Neural progenitor cell (in vitro differentiated cells): ENCODE data around the gene ADGRD1. TPM values are rescaled to one million over a fixed set of nuclear protein-coding genes. Genes with fewer than 3 reads are reported as not detected.

ENCODE experiments used
- DNase-seq: peaks from one replicate; pipeline ENCODE4 v3.0.0-alpha.2; 2016; ENCODE audit warnings: low spot score
- H2AFZ ChIP-seq: fragments of 200-600 bp; sonication (generic); replicated peaks from 2 replicates; pipeline ENCODE4 v1.6.1; 2016; ENCODE audit warnings: antibody characterized with exemption
- H3F3A ChIP-seq: fragments of 200-600 bp; sonication (generic); 2 replicates; pipeline ENCODE4 v1.6.1; 2016; ENCODE audit warnings: antibody characterized with exemption, low read depth
- H3K27ac ChIP-seq: fragments of 200-600 bp; sonication (generic); 2 replicates; pipeline ENCODE4 v1.5.1; 2016; ENCODE audit warnings: mild to moderate bottlenecking
- H3K27me3 ChIP-seq: fragments of 200-600 bp; sonication (generic); 2 replicates; pipeline ENCODE4 v1.6.1; 2016; ENCODE audit warnings: mild to moderate bottlenecking, moderate library complexity
- H3K36me3 ChIP-seq: fragments of 200-600 bp; sonication (generic); 2 replicates; pipeline ENCODE4 v1.5.1; 2016
- H3K4me1 ChIP-seq: fragments of 200-600 bp; sonication (generic); 2 replicates; pipeline ENCODE4 v1.6.1; 2016; ENCODE audit warnings: mixed run types
- H3K4me2 ChIP-seq: fragments of 200-600 bp; sonication (generic); 2 replicates; pipeline ENCODE4 v1.6.1; 2016
- H3K4me3 ChIP-seq: fragments of 200-600 bp; sonication (generic); 2 replicates; pipeline ENCODE4 v1.5.1; 2016
- H3K79me2 ChIP-seq: fragments of 200-600 bp; sonication (generic); 2 replicates; pipeline ENCODE4 v1.6.1; 2016; ENCODE audit warnings: low read depth
- H3K9ac ChIP-seq: fragments of 200-600 bp; sonication (generic); 2 replicates; pipeline ENCODE4 v1.6.1; 2016
- H3K9me3 ChIP-seq: fragments of 200-600 bp; sonication (generic); 2 replicates; pipeline ENCODE4 v1.5.1; 2016; ENCODE audit warnings: low read depth
- H4K20me1 ChIP-seq: fragments of 200-600 bp; sonication (generic); 2 replicates; pipeline ENCODE4 v1.6.1; 2016; ENCODE audit warnings: low read depth
- H3K27ac Mint-ChIP-seq: 3 replicates; pipeline ENCODE4 v1.8.0; 2021; ENCODE audit warnings: mixed read lengths
- H3K27me3 Mint-ChIP-seq: 2 replicates; pipeline ENCODE4 v1.8.0; 2022; ENCODE audit warnings: low read depth, mild to moderate bottlenecking, inconsistent platforms, moderate library complexity, mixed read lengths; ENCODE audit not compliant: insufficient read depth
- H3K36me3 Mint-ChIP-seq: 3 replicates; pipeline ENCODE4 v1.8.0; 2021; ENCODE audit warnings: mixed read lengths
- H3K4me1 Mint-ChIP-seq: 3 replicates; pipeline ENCODE4 v1.8.0; 2021; ENCODE audit warnings: mixed read lengths
- H3K4me3 Mint-ChIP-seq: 3 replicates; pipeline ENCODE4 v1.8.0; 2021; ENCODE audit warnings: mild to moderate bottlenecking, moderate library complexity, mixed read lengths
- H3K9me3 Mint-ChIP-seq: 3 replicates; pipeline ENCODE4 v1.8.0; 2020; ENCODE audit warnings: mixed read lengths
- EZH2 ChIP-seq: fragments of 200-600 bp; sonication (generic); IDR thresholded peaks from 2 replicates; pipeline ENCODE4 v1.6.1; 2017; ENCODE audit warnings: antibody characterized with exemption, mild to moderate bottlenecking, moderate library complexity
- EZH2phosphoT487 ChIP-seq: fragments of 200-600 bp; sonication (generic); IDR thresholded peaks from 2 replicates; pipeline ENCODE4 v1.6.1; 2017; ENCODE audit warnings: antibody characterized with exemption
- total RNA-seq: library from RNA; depleted of rRNA; stranded (reverse); fragments of >200 nt; gene quantifications from 2 replicates; pipeline ENCODE4 v1.2.3, GENCODE V29; 2015; ENCODE audit warnings: low replicate concordance
- TF ChIP-seq, protein P1 (sequence below): fragments of 200-600 bp; sonication (generic); IDR thresholded peaks from 2 replicates; pipeline ENCODE4 v1.5.1; 2017; ENCODE audit warnings: antibody characterized with exemption, mild to moderate bottlenecking

Gene ADGRD1
- total RNA-seq, 1 donor from 2014 or later, result not detected

DNA sequence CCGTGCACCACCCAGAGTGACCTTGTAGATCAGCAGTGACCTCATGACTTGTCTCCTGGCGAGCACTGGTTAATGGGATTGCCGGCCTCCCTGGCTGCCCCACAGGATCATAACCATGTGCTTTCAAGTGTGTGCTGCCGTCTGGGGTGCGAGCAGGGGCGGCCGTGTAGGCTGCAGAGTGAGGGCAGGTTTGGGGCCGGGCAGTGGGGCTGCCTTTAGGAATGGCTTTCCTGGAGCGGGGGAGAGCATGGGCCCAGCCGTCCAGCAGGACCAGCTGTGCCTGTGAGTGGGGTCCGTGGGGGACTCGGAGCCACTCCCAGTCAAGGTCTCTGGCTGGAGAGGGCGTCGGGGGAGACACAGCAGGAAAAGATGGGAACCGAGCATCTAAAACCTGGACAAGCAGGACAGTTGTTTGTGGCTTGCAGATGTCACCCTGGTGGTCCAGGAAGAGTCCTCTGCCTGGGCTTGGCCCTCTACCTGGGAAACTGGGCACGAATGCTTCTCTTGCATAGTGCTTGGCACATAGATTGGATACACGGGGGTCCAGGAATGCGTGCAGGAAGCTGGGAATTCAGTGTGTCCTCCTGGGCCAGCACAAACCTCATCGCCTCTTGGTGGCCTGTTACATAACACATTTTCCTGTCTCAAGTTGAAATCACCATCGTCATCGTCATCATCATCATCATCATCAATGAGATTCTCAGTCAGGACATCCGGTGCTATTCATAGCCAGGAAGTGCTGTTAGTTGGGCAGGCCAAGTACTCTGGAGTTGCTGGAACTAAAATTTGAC, 96.0 kb downstream of the ADGRD1 start:
- H3K4me3 ChIP-seq, result no peak overlapping the region
- TF ChIP-seq EZH2phosphoT487, result no peak
- TF ChIP-seq EZH2, result no peak
- TF ChIP-seq, protein P1, sequence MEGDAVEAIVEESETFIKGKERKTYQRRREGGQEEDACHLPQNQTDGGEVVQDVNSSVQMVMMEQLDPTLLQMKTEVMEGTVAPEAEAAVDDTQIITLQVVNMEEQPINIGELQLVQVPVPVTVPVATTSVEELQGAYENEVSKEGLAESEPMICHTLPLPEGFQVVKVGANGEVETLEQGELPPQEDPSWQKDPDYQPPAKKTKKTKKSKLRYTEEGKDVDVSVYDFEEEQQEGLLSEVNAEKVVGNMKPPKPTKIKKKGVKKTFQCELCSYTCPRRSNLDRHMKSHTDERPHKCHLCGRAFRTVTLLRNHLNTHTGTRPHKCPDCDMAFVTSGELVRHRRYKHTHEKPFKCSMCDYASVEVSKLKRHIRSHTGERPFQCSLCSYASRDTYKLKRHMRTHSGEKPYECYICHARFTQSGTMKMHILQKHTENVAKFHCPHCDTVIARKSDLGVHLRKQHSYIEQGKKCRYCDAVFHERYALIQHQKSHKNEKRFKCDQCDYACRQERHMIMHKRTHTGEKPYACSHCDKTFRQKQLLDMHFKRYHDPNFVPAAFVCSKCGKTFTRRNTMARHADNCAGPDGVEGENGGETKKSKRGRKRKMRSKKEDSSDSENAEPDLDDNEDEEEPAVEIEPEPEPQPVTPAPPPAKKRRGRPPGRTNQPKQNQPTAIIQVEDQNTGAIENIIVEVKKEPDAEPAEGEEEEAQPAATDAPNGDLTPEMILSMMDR, result no peak

DNA sequence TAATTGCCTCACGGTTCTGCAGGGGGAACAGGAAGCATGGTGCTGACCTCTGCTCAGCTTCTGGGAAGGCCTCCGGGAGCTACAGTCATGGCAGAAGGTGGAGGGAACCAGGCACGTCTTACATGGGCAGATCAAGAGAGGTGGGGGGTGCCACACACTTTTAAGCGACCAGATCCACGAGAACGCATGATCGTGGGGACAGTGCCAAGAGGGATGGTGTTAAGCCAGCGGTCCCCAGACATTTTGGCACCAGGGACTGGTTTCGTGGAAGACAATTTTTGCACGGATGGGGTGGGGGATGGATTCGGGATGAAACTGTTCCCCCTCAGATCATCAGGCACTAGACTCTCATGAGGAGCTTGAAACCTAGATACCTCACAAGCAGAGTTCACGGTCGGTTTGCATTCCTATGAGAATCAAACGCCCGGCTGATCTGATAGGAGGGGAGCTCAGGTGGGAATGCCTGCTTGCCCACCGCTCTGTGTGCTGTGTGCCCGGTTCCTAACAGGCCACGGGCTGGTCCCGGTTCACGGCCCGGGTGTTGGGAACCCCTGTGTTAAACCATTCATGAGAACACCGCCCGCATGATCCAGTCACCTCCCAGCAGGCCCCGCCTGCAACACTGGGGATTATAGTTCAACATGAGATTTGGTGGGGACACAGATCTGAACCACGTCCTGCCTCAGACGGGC, 96.9 kb downstream of the ADGRD1 start:
- Histone ChIP-seq H3K4me1 (no peaks in the 10 kb centered on the region), H3K4me3 (no peak overlapping the region), H3K27me3 (no peaks in the 10 kb centered on the region), H3K9ac (no peak overlapping the region), H3K36me3 (no peaks in the 10 kb centered on the region), H3K9me3 (no peaks in the 10 kb centered on the region), H2AFZ (no peak overlapping the region), H3K4me2 (no peak overlapping the region), H3F3A (no peaks in the 10 kb centered on the region), H3K79me2 (no peaks in the 10 kb centered on the region), H3K27ac (no peak overlapping the region), H4K20me1 (no peaks in the 10 kb centered on the region)
- H3K27ac Mint-ChIP-seq, result no peak overlapping the region
- H3K4me3 Mint-ChIP-seq, result no peak overlapping the region
- H3K9me3 Mint-ChIP-seq, result peaks cover 2% of the 10 kb centered on the region
- H3K4me1 Mint-ChIP-seq, result peaks cover 17% of the 10 kb centered on the region
- no peaks in the 10 kb centered on the region for H3K36me3 Mint-ChIP-seq
- no peak for DNase-seq
- peaks cover 12% of the 10 kb centered on the region for H3K27me3 Mint-ChIP-seq
- TF ChIP-seq, protein P1, result no peak
- TF ChIP-seq EZH2phosphoT487, result no peak
- TF ChIP-seq EZH2, result no peak

More for the DNA sequence above, 96.0 kb downstream of the ADGRD1 start:
- Histone ChIP-seq H4K20me1 (no peaks in the 10 kb centered on the region), H3K4me2 (no peak overlapping the region), H3K9me3 (no peaks in the 10 kb centered on the region), H3K9ac (no peak overlapping the region), H2AFZ (no peak overlapping the region), H3K79me2 (no peaks in the 10 kb centered on the region), H3K27me3 (no peaks in the 10 kb centered on the region), H3K4me1 (no peaks in the 10 kb centered on the region), H3K27ac (no peak overlapping the region), H3K36me3 (no peaks in the 10 kb centered on the region), H3F3A (no peaks in the 10 kb centered on the region)
- no peak overlapping the region for H3K4me3 Mint-ChIP-seq
- no peak for DNase-seq
- peaks cover 2% of the 10 kb centered on the region for H3K9me3 Mint-ChIP-seq
- H3K27me3 Mint-ChIP-seq, result peaks cover 12% of the 10 kb centered on the region
- peaks cover 17% of the 10 kb centered on the region for H3K4me1 Mint-ChIP-seq
- H3K36me3 Mint-ChIP-seq, result no peaks in the 10 kb centered on the region
- H3K27ac Mint-ChIP-seq, result no peak overlapping the region

DNA sequence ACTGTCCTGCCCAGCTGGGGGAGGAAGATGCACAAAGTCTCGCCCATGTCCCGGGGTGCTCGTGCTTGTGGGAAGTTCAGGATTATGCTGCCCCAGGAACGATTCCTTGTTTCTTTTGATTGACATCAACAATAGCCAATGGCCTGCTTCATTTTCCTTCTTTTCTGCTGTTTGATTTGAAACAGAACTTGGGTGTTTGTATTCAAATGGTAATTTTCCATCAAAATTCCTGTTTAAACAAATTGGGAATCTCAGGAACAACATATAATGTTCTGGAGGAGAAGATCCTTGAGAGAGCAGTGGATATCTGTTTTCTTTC, 97.4 kb downstream of the ADGRD1 start:
- Histone ChIP-seq H3K27ac (no peak overlapping the region), H3F3A (no peaks in the 10 kb centered on the region), H3K9ac (no peak overlapping the region), H2AFZ (no peak overlapping the region), H4K20me1 (no peaks in the 10 kb centered on the region), H3K9me3 (no peaks in the 10 kb centered on the region), H3K79me2 (no peaks in the 10 kb centered on the region), H3K4me2 (no peak overlapping the region), H3K27me3 (no peaks in the 10 kb centered on the region), H3K4me3 (no peak overlapping the region), H3K36me3 (no peaks in the 10 kb centered on the region), H3K4me1 (no peaks in the 10 kb centered on the region)
- Mint-ChIP-seq H3K4me3 (no peak overlapping the region), H3K27ac (no peak overlapping the region), H3K9me3 (peaks cover 2% of the 10 kb centered on the region), H3K36me3 (no peaks in the 10 kb centered on the region), H3K27me3 (peaks cover 9% of the 10 kb centered on the region), H3K4me1 (peaks cover 17% of the 10 kb centered on the region)
- no peak for TF ChIP-seq EZH2phosphoT487
- TF ChIP-seq, protein P1, result no peak
- TF ChIP-seq EZH2, result no peak
- no peak for DNase-seq
